ENCODE results near the gene SNRPA. TPM values are rescaled to one million over a fixed set of nuclear protein-coding genes. Genes with fewer than 3 reads are reported as not detected.
"Not testable (repeated sequence)": the region's sequence is repeated elsewhere in the genome, so short reads cannot be mapped to it uniquely, and the experiment has no call there.

Gene SNRPA
- total and polyA plus RNA-seq, 2 donors (not counting 1 experiment from before 2014, with no cell fraction given): 92.0 to 147 TPM

GRCh38 chr19:40810160-40810559, 59.2 kb downstream of the SNRPA start:
- H2AFZ ChIP-seq (ENCODE audit: insufficient read depth, low read depth, low read length, poor library complexity, severe bottlenecking): no peak overlapping the region
- POLR2A ChIA-PET: interaction anchor here (0.7 kb wide), 1 partner anchor 376 kb away, joined by 3 read pairs; no protein-coding TSS in a partner anchor
- TF ChIP-seq CTCF (IDR thresholded peaks at IDR 0.05): no peak
- TF ChIP-seq EZH2 (IDR thresholded peaks at IDR 0.05; ENCODE audit: borderline replicate concordance, insufficient read depth, low read depth, low read length, poor library complexity, severe bottlenecking): no peak
- H3K27ac ChIP-seq (ENCODE audit: low read length in 2 of 2): no peak overlapping the region
- H3K4me3 ChIP-seq (ENCODE audit: control extremely low read depth in 1 of 5, extremely low read depth in 1 of 5, insufficient read depth in 1 of 5, low read depth in 2 of 5, low read length in 4 of 5): peak overlapping the region in 1 of 5 experiments; percentile 57
- intact Hi-C loops (cut with micrococcal nuclease): no loop called here
- no peak for DNase-seq
- WGBS (ENCODE audit: insufficient coverage): 90% methylated on average over 5 of the region's 14 CpGs
- H3K79me2 ChIP-seq (ENCODE audit: control insufficient read depth, insufficient read depth, low read length): peaks cover 44% of the 10 kb centered on the region
- peak overlapping the region; percentile 74 for H3K4me2 ChIP-seq (replicated peaks; ENCODE audit: low read depth, low read length, poor library complexity, severe bottlenecking)
- peak overlapping the region; percentile 97 for H3K4me3 Mint-ChIP-seq
- peaks cover 33 to 51% of the 10 kb centered on the region in 2 donors for H3K4me1 ChIP-seq (ENCODE audit: control insufficient read depth in 2 of 2, insufficient read depth in 2 of 2, low read length in 2 of 2)
- peaks cover 49% of the 10 kb centered on the region for H4K20me1 ChIP-seq (ENCODE audit: control insufficient read depth, insufficient read depth, low read length, poor library complexity, severe bottlenecking)
- H3K9ac ChIP-seq (ENCODE audit: low read length): peak overlapping the region; percentile 62
- no peaks in the 10 kb centered on the region for H3K9me3 Mint-ChIP-seq (ENCODE audit: insufficient read depth)
- CTCF ChIA-PET: no interaction called here
- no peaks in the 10 kb centered on the region for H3K27me3 ChIP-seq (replicated peaks in 1 of 4; ENCODE audit: control extremely low read depth in 1 of 4, control insufficient read depth in 3 of 4, insufficient read depth in 4 of 4, low read length in 3 of 4)
- H3K27ac Mint-ChIP-seq: no peak overlapping the region
- no peaks in the 10 kb centered on the region for H3K9me3 ChIP-seq (ENCODE audit: control extremely low read depth in 1 of 3, control insufficient read depth in 2 of 3, insufficient read depth in 1 of 3, low read length in 2 of 3)
- ATAC-seq (ENCODE audit: low read depth): no peak
- H3K36me3 ChIP-seq (replicated peaks in 1 of 2; ENCODE audit: control extremely low read depth in 1 of 2, control insufficient read depth in 1 of 2, extremely low read depth in 1 of 2, insufficient read depth in 2 of 2, low read length in 1 of 2): peaks cover 0 to 47% of the 10 kb centered on the region in 2 experiments
- peaks cover 60% of the 10 kb centered on the region for H3K4me1 Mint-ChIP-seq
- H3K27me3 Mint-ChIP-seq: no peaks in the 10 kb centered on the region

GRCh38 chr19:40810649-40811408, 59.8 kb downstream of the SNRPA start:
- peaks cover 54% of the 10 kb centered on the region for H3K4me1 Mint-ChIP-seq
- intact Hi-C loops (cut with micrococcal nuclease); H3K9me3 Mint-ChIP-seq (ENCODE audit: insufficient read depth): not testable (repeated sequence)

More at GRCh38 chr19:40810649-40811408, 59.8 kb downstream of the SNRPA start:
- not testable (repeated sequence) for H3K27ac ChIP-seq (ENCODE audit: low read length in 2 of 2); H3K27me3 ChIP-seq (replicated peaks in 1 of 4; ENCODE audit: control extremely low read depth in 1 of 4, control insufficient read depth in 3 of 4, insufficient read depth in 4 of 4, low read length in 3 of 4); H3K27me3 Mint-ChIP-seq; H3K9me3 ChIP-seq (ENCODE audit: control extremely low read depth in 1 of 3, control insufficient read depth in 2 of 3, insufficient read depth in 1 of 3, low read length in 2 of 3)
- Histone ChIP-seq H3K4me3 (ENCODE audit: control extremely low read depth in 1 of 5, extremely low read depth in 1 of 5, insufficient read depth in 1 of 5, low read depth in 2 of 5, low read length in 4 of 5) (peak overlapping the region; percentile 21 to 64 (median 54)), H3K36me3 (replicated peaks in 1 of 2; ENCODE audit: control extremely low read depth in 1 of 2, control insufficient read depth in 1 of 2, extremely low read depth in 1 of 2, insufficient read depth in 2 of 2, low read length in 1 of 2) (peaks cover 0 to 40% of the 10 kb centered on the region in 2 experiments), H4K20me1 (ENCODE audit: control insufficient read depth, insufficient read depth, low read length, poor library complexity, severe bottlenecking) (peaks cover 42% of the 10 kb centered on the region), H3K79me2 (ENCODE audit: control insufficient read depth, insufficient read depth, low read length) (peaks cover 37% of the 10 kb centered on the region), H3K4me1 (ENCODE audit: control insufficient read depth in 2 of 2, insufficient read depth in 2 of 2, low read length in 2 of 2) (peaks cover 26 to 44% of the 10 kb centered on the region in 2 donors), H3K4me2 (replicated peaks; ENCODE audit: low read depth, low read length, poor library complexity, severe bottlenecking) (peak overlapping the region; percentile 78), H2AFZ (ENCODE audit: insufficient read depth, low read depth, low read length, poor library complexity, severe bottlenecking) (peak overlapping the region; percentile 65), H3K9ac (ENCODE audit: low read length) (peak overlapping the region; percentile 62)
- WGBS (ENCODE audit: insufficient coverage): 10% methylated on average over 39 of the region's 65 CpGs
- CTCF ChIA-PET: interaction anchor here (0.8 to 1.2 kb wide), 2 partner anchors 9 to 148 kb away, joined by 5 to 7 read pairs; no protein-coding TSS in a partner anchor
- POLR2A ChIA-PET: interaction anchor here (0.5 to 1.4 kb wide), 2 partner anchors 33 to 286 kb away, joined by 4 read pairs; partner anchors contain the start of gene RAB4B
- peak; percentile 66 for DNase-seq
- peak overlapping the region; percentile 86 for H3K27ac Mint-ChIP-seq
- ATAC-seq (ENCODE audit: low read depth): peak; percentile 89
- H3K4me3 Mint-ChIP-seq: peak overlapping the region; percentile 97

All from B cell (primary cell).